ENCODE measurements around the gene SLC39A11. TPM values are rescaled to one million over a fixed set of nuclear protein-coding genes. Genes with fewer than 3 reads are reported as not detected.

Gene SLC39A11
- total RNA-seq, 1 experiment from 2014 or later: 46.4 TPM

- intact Hi-C loops (cut with micrococcal nuclease): no loop called here
- no TSS peak for BruUV-seq (replicated peaks)
- H4K20me1 ChIP-seq (ENCODE audit: insufficient read depth): no peaks in the 10 kb centered on the region
- no peaks in the 10 kb centered on the region for H3K4me1 ChIP-seq (ENCODE audit: control insufficient read depth in 1 of 2, insufficient read depth in 2 of 2, low read length in 2 of 2)
- H3K79me2 ChIP-seq (ENCODE audit: insufficient read depth, low read length): no peaks in the 10 kb centered on the region
- H3K36me3 ChIP-seq (ENCODE audit: control insufficient read depth in 1 of 2, insufficient read depth in 2 of 2, low read length in 2 of 2): no peaks in the 10 kb centered on the region
- no peak for DNase-seq (ENCODE audit: low read depth, low spot score)
- H3K27me3 ChIP-seq (ENCODE audit: insufficient read depth, low read length): no peaks in the 10 kb centered on the region
- no peaks in the 10 kb centered on the region for H3K9me2 ChIP-seq (ENCODE audit: insufficient read depth)
- ATAC-seq: no peak
- TF ChIP-seq POLR2AphosphoS5 (IDR thresholded peaks at IDR 0.05; ENCODE audit: low read depth, low read length): no peak
- CTCF ChIA-PET: no interaction called here
- H2AFZ ChIP-seq (ENCODE audit: low read depth, low read length, poor library complexity, severe bottlenecking): no peak overlapping the region
- no peak overlapping the region for H3K4me2 ChIP-seq (ENCODE audit: low read length)
- no peak overlapping the region for H3K4me3 ChIP-seq (replicated peaks in 1 of 2; ENCODE audit: low read depth in 1 of 2, low read length in 2 of 2)
- H3K9ac ChIP-seq (ENCODE audit: low read length): no peak overlapping the region
- RAD21 ChIA-PET (ENCODE audit: low non-redundant PET in 1 of 2, low total read pairs in 2 of 2, uncharacterized antibody in 2 of 2, unreplicated experiment in 2 of 2): no interaction called here
- POLR2A ChIA-PET: no interaction called here
- no peaks in the 10 kb centered on the region for H3K9me3 ChIP-seq (ENCODE audit: control insufficient read depth in 1 of 2, insufficient read depth in 1 of 2, low read depth in 1 of 2, low read length in 2 of 2)
- no peak overlapping the region for H3K27ac ChIP-seq (ENCODE audit: low read depth, low read length)
Observed at GRCh38 chr17:72921347-72922054, 171.0 kb downstream of the SLC39A11 start.

- ATAC-seq (no peak), DNase-seq (ENCODE audit: low read depth, low spot score) (no peak)
- H3K4me2 ChIP-seq (ENCODE audit: low read length): no peak overlapping the region
- RAD21 ChIA-PET (ENCODE audit: low non-redundant PET in 1 of 2, low total read pairs in 2 of 2, uncharacterized antibody in 2 of 2, unreplicated experiment in 2 of 2): no interaction called here
- H3K4me1 ChIP-seq (ENCODE audit: control insufficient read depth in 1 of 2, insufficient read depth in 2 of 2, low read length in 2 of 2): no peaks in the 10 kb centered on the region
- H3K79me2 ChIP-seq (ENCODE audit: insufficient read depth, low read length): no peaks in the 10 kb centered on the region
- intact Hi-C loops (cut with micrococcal nuclease): no loop called here
- BruUV-seq (replicated peaks): no TSS peak
- H3K27ac ChIP-seq (ENCODE audit: low read depth, low read length): no peak overlapping the region
- H3K9me3 ChIP-seq (ENCODE audit: control insufficient read depth in 1 of 2, insufficient read depth in 1 of 2, low read depth in 1 of 2, low read length in 2 of 2): no peaks in the 10 kb centered on the region
- POLR2A ChIA-PET: no interaction called here
- no peak overlapping the region for H3K9ac ChIP-seq (ENCODE audit: low read length)
- no peak overlapping the region for H3K4me3 ChIP-seq (replicated peaks in 1 of 2; ENCODE audit: low read depth in 1 of 2, low read length in 2 of 2)
- H3K36me3 ChIP-seq (ENCODE audit: control insufficient read depth in 1 of 2, insufficient read depth in 2 of 2, low read length in 2 of 2): no peaks in the 10 kb centered on the region
- no peaks in the 10 kb centered on the region for H3K9me2 ChIP-seq (ENCODE audit: insufficient read depth)
- CTCF ChIA-PET: no interaction called here
- no peaks in the 10 kb centered on the region for H3K27me3 ChIP-seq (ENCODE audit: insufficient read depth, low read length)
- H4K20me1 ChIP-seq (ENCODE audit: insufficient read depth): no peaks in the 10 kb centered on the region
- no peak overlapping the region for H2AFZ ChIP-seq (ENCODE audit: low read depth, low read length, poor library complexity, severe bottlenecking)
- TF ChIP-seq SIN3A (IDR thresholded peaks at IDR 0.05; ENCODE audit: low read depth): no peak
- no peak for TF ChIP-seq JUND (IDR thresholded peaks at IDR 0.05)
- no peak for TF ChIP-seq CEBPB (IDR thresholded peaks at IDR 0.05; ENCODE audit: low read depth)
- no peak for TF ChIP-seq TCF7L2 (IDR thresholded peaks at IDR 0.05; ENCODE audit: borderline replicate concordance, extremely low read depth, insufficient read depth, insufficient read length)
- TF ChIP-seq POLR2AphosphoS5 (IDR thresholded peaks at IDR 0.05; ENCODE audit: low read depth, low read length): no peak
- TF ChIP-seq ELF1 (IDR thresholded peaks at IDR 0.05; ENCODE audit: borderline replicate concordance, low read depth): no peak
- TF ChIP-seq CBX3 (IDR thresholded peaks at IDR 0.05; ENCODE audit: low read depth): no peak
- TF ChIP-seq MAX (IDR thresholded peaks at IDR 0.05): no peak
- no peak for TF ChIP-seq SP1 (IDR thresholded peaks at IDR 0.05; ENCODE audit: low read depth)
- TF ChIP-seq ZFX (IDR thresholded peaks at IDR 0.05): no peak
- TF ChIP-seq CTCF (IDR thresholded peaks at IDR 0.05 in 2 of 3, conservative IDR thresholded peaks at IDR 0.05 in 1 of 3; ENCODE audit: borderline replicate concordance in 1 of 3, insufficient read depth in 1 of 3, low read depth in 2 of 3, low read length in 2 of 3): no peak
- TF ChIP-seq RAD21 (IDR thresholded peaks at IDR 0.05; ENCODE audit: low read depth): no peak
- TF ChIP-seq YY1 (IDR thresholded peaks at IDR 0.05; ENCODE audit: extremely low read depth, insufficient replicate concordance, low read depth, low read length): no peak
- TF ChIP-seq FOSL1 (IDR thresholded peaks at IDR 0.05; ENCODE audit: low read depth): no peak
- no peak for TF ChIP-seq EGR1 (IDR thresholded peaks at IDR 0.05; ENCODE audit: low read depth)
- no peak for TF ChIP-seq ATF3 (IDR thresholded peaks at IDR 0.05)
- no peak for TF ChIP-seq EZH2phosphoT487 (IDR thresholded peaks at IDR 0.05; ENCODE audit: borderline replicate concordance)
- TF ChIP-seq EZH2 (IDR thresholded peaks at IDR 0.05): no peak
Observed at GRCh38 chr17:72920513-72920912, 172.0 kb downstream of the SLC39A11 start.
